ENCODE measurements around the gene SH3PXD2A.

DNA sequence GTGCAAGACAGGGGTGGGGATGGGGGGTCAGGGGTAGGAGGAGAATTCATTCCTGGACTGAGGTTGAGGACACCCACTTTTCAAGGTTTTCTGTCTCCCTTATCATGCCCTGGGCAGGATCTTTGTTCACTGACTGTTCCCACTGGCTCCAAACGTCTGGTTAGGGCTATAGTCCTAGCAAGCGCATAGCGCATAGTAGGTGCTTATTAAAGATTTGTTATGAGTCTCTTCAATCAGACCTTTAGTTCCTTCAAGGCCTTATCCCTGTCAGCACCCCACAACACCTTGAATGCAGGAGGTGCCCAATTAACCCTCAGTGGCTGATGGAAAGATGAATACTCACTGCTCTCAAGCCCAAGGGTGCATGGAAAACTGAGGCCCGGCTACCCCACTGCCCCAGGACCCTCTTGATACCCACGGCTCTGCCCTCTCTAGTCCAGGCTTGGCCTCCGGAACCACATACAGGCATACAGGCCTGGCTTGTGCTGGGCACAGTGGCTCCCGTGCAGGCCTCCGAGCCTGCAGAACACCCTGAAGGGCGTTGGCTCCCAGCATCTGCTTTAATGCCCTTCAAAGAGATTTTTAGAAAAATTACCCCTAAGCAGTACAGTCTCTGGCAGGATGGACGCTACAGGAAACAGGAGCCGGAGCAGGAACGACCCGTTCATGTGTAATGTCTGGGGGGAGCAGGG lies 177.7 kb downstream of the SH3PXD2A start:
- TF ChIP-seq TAF1 (IDR thresholded peaks at IDR 0.05; ENCODE audit: borderline replicate concordance, low read depth, low read length): no peak
- TF ChIP-seq POLR2A (IDR thresholded peaks at IDR 0.05; ENCODE audit: low read depth, low read length): no peak
